ENCODE measurements around the gene NOTUM. TPM values are rescaled to one million over a fixed set of nuclear protein-coding genes. Genes with fewer than 3 reads are reported as not detected.

Gene NOTUM
- total and polyA plus RNA-seq, 2 donors (not counting 3 experiments of a cell fraction or from before 2014, with no cell fraction given): not detected

- Histone ChIP-seq H3K79me2 (ENCODE audit: control insufficient read depth, insufficient read depth, low read length) (no peaks in the 10 kb centered on the region), H3K9ac (replicated peaks; ENCODE audit: extremely low read depth, insufficient read depth, low read length) (no peak overlapping the region), H3K36me3 (ENCODE audit: control insufficient read depth in 2 of 2, extremely low read depth in 1 of 2, insufficient read depth in 2 of 2, low read length in 2 of 2) (peaks cover 0 to 3% of the 10 kb centered on the region in 2 experiments), H3K9me3 (replicated peaks; ENCODE audit: control insufficient read depth, insufficient read depth, low read length) (no peaks in the 10 kb centered on the region), H3K27me3 (ENCODE audit: control insufficient read depth in 2 of 2, insufficient read depth in 2 of 2, low read length in 2 of 2) (no peaks in the 10 kb centered on the region), H4K20me1 (replicated peaks; ENCODE audit: control insufficient read depth, extremely low read depth, insufficient read depth, low read length) (no peaks in the 10 kb centered on the region), H3K27ac (ENCODE audit: insufficient read depth, low read depth, low read length) (no peak overlapping the region), H3K4me3 (replicated peaks in 1 of 3; ENCODE audit: insufficient read depth in 1 of 3, low read depth in 1 of 3, low read length in 3 of 3) (no peak overlapping the region), H3K4me2 (ENCODE audit: insufficient read depth, low read length) (no peak overlapping the region), H2AFZ (ENCODE audit: low read depth, low read length) (no peak overlapping the region), H3K9me1 (replicated peaks; ENCODE audit: control insufficient read depth, extremely low read depth, insufficient read depth, low read length) (no peaks in the 10 kb centered on the region), H3K4me1 (ENCODE audit: control insufficient read depth, extremely low read depth, insufficient read depth, low read length) (peaks cover 3% of the 10 kb centered on the region)
- CTCF ChIA-PET: interaction anchor here (1.7 kb wide), 1 partner anchor 11 kb away, joined by 4 read pairs; no protein-coding TSS in a partner anchor
- DNase-seq (ENCODE audit: low read depth, low spot score) (no peak), FAIRE-seq (no peak)
- dilution Hi-C loops (cut with MboI; ENCODE audit: extremely low pct_ligation_motif_present, low sequenced_read_pairs) (no loop called here), intact Hi-C loops (cut with micrococcal nuclease) (no loop called here)
- BruUV-seq (replicated peaks): TSS peak; percentile 7
- TF ChIP-seq GATA2 (IDR thresholded peaks at IDR 0.05; ENCODE audit: insufficient read depth, insufficient read length, low read depth, low read length): no peak
- no peak for TF ChIP-seq POLR2A (IDR thresholded peaks at IDR 0.05; ENCODE audit: low read depth, low read length)
- TF ChIP-seq CTCF (IDR thresholded peaks at IDR 0.05; ENCODE audit: extremely low read depth in 1 of 2, insufficient read depth in 1 of 2, low read depth in 1 of 2, low read length in 2 of 2): no peak
- TF ChIP-seq EZH2 (IDR thresholded peaks at IDR 0.05; ENCODE audit: borderline replicate concordance, low read depth, low read length, severe bottlenecking): no peak
- no peak for TF ChIP-seq POLR2AphosphoS5 (IDR thresholded peaks at IDR 0.05; ENCODE audit: insufficient read depth, low read depth, low read length)
- TF ChIP-seq MYC (IDR thresholded peaks at IDR 0.05; ENCODE audit: low read depth, low read length): no peak
- TF ChIP-seq MAX (IDR thresholded peaks at IDR 0.05; ENCODE audit: insufficient read depth, insufficient read length): no peak
- TF ChIP-seq FOS (IDR thresholded peaks at IDR 0.05; ENCODE audit: borderline replicate concordance, insufficient read depth, low read length): no peak
- no peak for TF ChIP-seq JUN (IDR thresholded peaks at IDR 0.05; ENCODE audit: borderline replicate concordance, insufficient read depth, insufficient read length, low read depth)
- POLR2A ChIA-PET: interaction anchor here (0.6 kb wide), 1 partner anchor 12 kb away, joined by 8 read pairs; no protein-coding TSS in a partner anchor
These were observed 56.2 kb downstream of the NOTUM start for GRCh38 chr17:81904600-81905423.

Measured in endothelial cell of umbilical vein (primary cell).